HepG2 (cell line): Measurements from ENCODE around the gene PRKG1. TPM values are rescaled to one million over a fixed set of nuclear protein-coding genes. Genes with fewer than 3 reads are reported as not detected.

Experiments
- ATAC-seq: fragments of 200-7000 bp; cut with Tn5 transposase; 3 replicates; pipeline ENCODE4 v1.9.1; 2020; ENCODE audit warnings: mild to moderate bottlenecking, moderate library complexity
- BruUV-seq: library from RNA; stranded (reverse); fragments of 400-500 nt; replicated peaks from 2 replicates; lab custom pipeline; 2021; lab: Mats Ljungman, UMichigan
- CTCF ChIA-PET: fragments of 300-600 bp; formaldehyde crosslinking; extraction: SDS; loops from one replicate; lab custom pipeline; 2021; ENCODE audit warnings: low total read pairs, inconsistent platforms, low intra/inter-chr PET ratio; lab: Yijun Ruan, JAX
- POLR2A ChIA-PET: fragments of 350-600 bp; sonication (Branson Sonifier 250); formaldehyde crosslinking; loops from one replicate; lab custom pipeline; 2020; ENCODE audit warnings: antibody characterized with exemption, inconsistent platforms; lab: Yijun Ruan, JAX
- DNase-seq: peaks from one replicate; pipeline ENCODE4 v3.0.0-alpha.2; 2015; ENCODE audit warnings: low spot score
- FAIRE-seq: peaks from 3 replicates; lab custom pipeline; 2011; peaks lifted over from hg19 to GRCh38; lab: Jason Lieb, UNC
- H2AFZ ChIP-seq: one replicate; pipeline ENCODE4 v1.6.1; 2011; ENCODE audit warnings: low read length, inconsistent platforms
- H3K27ac ChIP-seq: fragments of 300-600 bp; 3 replicates; pipeline ENCODE4 v1.8.0; 2011; ENCODE audit warnings: mixed run types, mild to moderate bottlenecking, mixed read lengths, low read length, inconsistent platforms; ENCODE audit not compliant: insufficient read depth; ENCODE audit errors: extremely low read length
- H3K27me3 ChIP-seq, 2 experiments: fragments of 200-600 bp in 1 of 2; 2 replicates in 1 of 2; 3 replicates in 1 of 2; pipeline versions ENCODE4 v1.6.0 to v1.8.0; 2011; ENCODE audit warnings: low read length in 2 of 2, mild to moderate bottlenecking in 2 of 2, moderate library complexity in 2 of 2, inconsistent platforms in 1 of 2; ENCODE audit not compliant: insufficient read depth in 2 of 2, control insufficient read depth in 1 of 2
- H3K36me3 ChIP-seq, 2 experiments: fragments of 200-600 bp in 1 of 2; replicated peaks in 1 of 2; 2 replicates in 1 of 2; 3 replicates in 1 of 2; pipeline versions ENCODE4 v1.5.1 to v1.8.0; 2011; ENCODE audit warnings: low read length in 2 of 2, inconsistent platforms in 1 of 2; ENCODE audit not compliant: insufficient read depth in 2 of 2, control insufficient read depth in 1 of 2
- H3K4me1 ChIP-seq: 2 replicates; pipeline ENCODE4 v1.5.1; 2012; ENCODE audit warnings: low read length, inconsistent platforms; ENCODE audit not compliant: insufficient read depth
- H3K4me2 ChIP-seq: 2 replicates; pipeline ENCODE4 v1.6.0; 2011; ENCODE audit warnings: low read depth, low read length, inconsistent platforms
- H3K4me3 ChIP-seq, 3 experiments: fragments of 200-600 bp in 1 of 3; sonication (generic), shearing (Covaris generic) in 1 of 3; replicated peaks in 1 of 3; 2 replicates each; pipeline ENCODE4 v1.5.1; 2011 to 2016; ENCODE audit warnings: low read length in 3 of 3, inconsistent platforms in 2 of 3, low read depth in 2 of 3, mild to moderate bottlenecking in 2 of 3, control low read depth in 1 of 3, mixed read lengths in 1 of 3; ENCODE audit not compliant: insufficient read depth in 1 of 3
- H3K79me2 ChIP-seq: one replicate; pipeline ENCODE4 v1.6.1; 2011; ENCODE audit warnings: low read length, inconsistent platforms; ENCODE audit not compliant: insufficient read depth
- H3K9ac ChIP-seq: 2 replicates; pipeline ENCODE4 v1.6.0; 2011; ENCODE audit warnings: mild to moderate bottlenecking, low read depth, low read length, inconsistent platforms; ENCODE audit not compliant: insufficient read depth
- H3K9me3 ChIP-seq: 2 replicates; pipeline ENCODE4 v1.5.1; 2012; ENCODE audit warnings: mild to moderate bottlenecking, low read length
- H4K20me1 ChIP-seq: 2 replicates; pipeline ENCODE4 v1.6.0; 2011; ENCODE audit warnings: inconsistent platforms, mild to moderate bottlenecking, low read length, moderate library complexity; ENCODE audit not compliant: insufficient read depth
- ATF2 ChIP-seq: sonication (generic); formaldehyde crosslinking; IDR thresholded peaks from 2 replicates; pipeline ENCODE4 v1.4.0; 2020; ENCODE audit warnings: missing genetic modification reagents
- FOXA3 ChIP-seq: IDR thresholded peaks from 2 replicates; pipeline ENCODE4 v1.6.1; 2016; ENCODE audit warnings: missing genetic modification reagents, missing compliant biosample characterization
- KAT7 ChIP-seq: IDR thresholded peaks from 2 replicates; pipeline ENCODE4 v1.6.1; 2018; ENCODE audit warnings: borderline replicate concordance, missing compliant biosample characterization
- MTF2 ChIP-seq: sonication (generic); formaldehyde crosslinking; IDR thresholded peaks from 2 replicates; pipeline ENCODE4 v1.5.0; 2020; ENCODE audit warnings: missing genetic modification reagents, borderline replicate concordance
- MZF1 ChIP-seq: sonication (generic); formaldehyde crosslinking; IDR thresholded peaks from 2 replicates; pipeline ENCODE4 v1.8.1; 2023; ENCODE audit warnings: mild to moderate bottlenecking, missing genetic modification reagents, borderline replicate concordance
- PAWR ChIP-seq: sonication (generic); formaldehyde crosslinking; IDR thresholded peaks from 2 replicates; pipeline ENCODE4 v1.4.0; 2020; ENCODE audit warnings: missing genetic modification reagents, mild to moderate bottlenecking, borderline replicate concordance
- PHF5A ChIP-seq: IDR thresholded peaks from one replicate; pipeline ENCODE4 v1.6.1; 2018; ENCODE audit warnings: low read depth, missing genetic modification reagents; ENCODE audit not compliant: unreplicated experiment
- RNF2 ChIP-seq: fragments of 450-650 bp; conservative IDR thresholded peaks from 2 replicates; pipeline ENCODE4 v1.6.1; 2016; ENCODE audit warnings: low read depth
- SUZ12 ChIP-seq: fragments of 150-350 bp; IDR thresholded peaks from 2 replicates; pipeline ENCODE4 v1.6.1; 2014; ENCODE audit warnings: low read depth, low read length
- ZIK1 ChIP-seq: sonication (generic); formaldehyde crosslinking; IDR thresholded peaks from 2 replicates; pipeline ENCODE4 v1.5.0; 2020; ENCODE audit warnings: mild to moderate bottlenecking, low read depth, missing genetic modification reagents, borderline replicate concordance
- ZNF614 ChIP-seq: IDR thresholded peaks from 2 replicates; pipeline ENCODE4 v1.6.1; 2018; ENCODE audit warnings: missing biosample characterization, missing genetic modification reagents, inconsistent platforms, borderline replicate concordance
- ZNF709 ChIP-seq: sonication (generic); formaldehyde crosslinking; IDR thresholded peaks from 2 replicates; pipeline ENCODE4 v1.5.0; 2020; ENCODE audit warnings: mild to moderate bottlenecking, missing genetic modification reagents
- ZNF792 ChIP-seq: IDR thresholded peaks from 2 replicates; pipeline ENCODE4 v1.6.1; 2016
- ZNF800 ChIP-seq: sonication (generic); formaldehyde crosslinking; IDR thresholded peaks from 2 replicates; pipeline ENCODE4 v1.4.0; 2020; ENCODE audit warnings: missing genetic modification reagents
- WGBS: methylation state at CpG from one replicate; pipeline ENCODE4 v1.1.6; 2017; ENCODE audit warnings: low lambda C conversion rate; 5-methylcytosine and 5-hydroxymethylcytosine counted together
- in situ Hi-C: cut with HindIII; loops from 2 replicates; pipeline ENCODE4 v1.10.0; 2017; ENCODE audit warnings: low pct_unique_long_range_greater_than_20kb; ENCODE audit not compliant: extremely low pct_ligation_motif_present
- intact Hi-C: fragments of 100-400 bp; cut with micrococcal nuclease; formaldehyde crosslinking; loops from one replicate; pipeline ENCODE4 v1.10.0; 2022; ENCODE audit not compliant: unreplicated experiment
- polyA plus RNA-seq, 8 experiments: library from polyadenylated mRNA; depleted of rRNA in 3 of 8; stranded (reverse) in 7 of 8; unstranded in 1 of 8; fragments of >200 nt; fragmentation: Illumina TruSeq in 4 of 8; extraction: Trizol in 4 of 8; gene quantifications; 2 replicates each; pipeline versions ENCODE4 v1.2.1 to v1.2.3, GENCODE V29; 2011 to 2016; ENCODE audit warnings: low read depth in 4 of 8, missing spikeins in 1 of 8, mixed read lengths in 1 of 8; ENCODE audit not compliant: insufficient read depth in 1 of 8
- total RNA-seq, 5 experiments: library from RNA; depleted of rRNA; stranded (reverse); fragments of >200 nt; fragmentation: Illumina TruSeq; extraction: Trizol; gene quantifications; 2 replicates each; pipeline ENCODE4 v1.2.3, GENCODE V29; 2016; ENCODE audit warnings: low read depth in 1 of 5
- TF ChIP-seq, protein P1 (sequence below): sonication (generic); formaldehyde crosslinking; IDR thresholded peaks from 2 replicates; pipeline ENCODE4 v1.4.0; 2020; ENCODE audit warnings: mild to moderate bottlenecking, low read depth, missing genetic modification reagents
- TF ChIP-seq, protein P2 (sequence below): sonication (generic); formaldehyde crosslinking; IDR thresholded peaks from 2 replicates; pipeline ENCODE4 v1.8.0; 2023; ENCODE audit warnings: mild to moderate bottlenecking, missing genetic modification reagents
- TF ChIP-seq, protein P3 (sequence below): sonication (generic); formaldehyde crosslinking; IDR thresholded peaks from 2 replicates; pipeline ENCODE4 v1.5.0; 2020; ENCODE audit warnings: missing genetic modification reagents

Gene PRKG1
- total and polyA plus RNA-seq, 2 of the 13 experiments (the other 11 are each of a cell fraction or from before 2014, with no cell fraction given): 0.01 TPM; not detected in 1

DNA sequence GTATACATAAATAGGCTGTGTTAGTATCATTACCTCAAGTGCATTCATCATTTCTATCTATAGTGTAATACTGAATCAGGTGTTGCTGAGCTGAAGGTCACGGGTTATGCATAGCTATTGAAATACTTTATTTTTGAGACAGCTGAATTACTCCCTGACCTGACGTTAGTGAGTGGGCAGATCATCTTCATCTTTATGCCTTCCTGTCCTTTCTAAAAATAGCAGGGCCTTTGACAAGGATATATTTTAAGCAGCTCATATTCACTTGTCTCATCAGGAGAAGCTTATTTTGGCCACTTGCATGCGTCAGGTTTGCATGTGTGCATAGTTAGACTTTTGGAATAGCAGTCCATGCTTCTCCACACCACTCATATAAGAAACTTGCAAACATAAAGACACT, 1176.2 kb downstream of the PRKG1 start (continued):
- no peak for TF ChIP-seq ATF2 (CRISPR knock-in tag)
- TF ChIP-seq, protein P1, sequence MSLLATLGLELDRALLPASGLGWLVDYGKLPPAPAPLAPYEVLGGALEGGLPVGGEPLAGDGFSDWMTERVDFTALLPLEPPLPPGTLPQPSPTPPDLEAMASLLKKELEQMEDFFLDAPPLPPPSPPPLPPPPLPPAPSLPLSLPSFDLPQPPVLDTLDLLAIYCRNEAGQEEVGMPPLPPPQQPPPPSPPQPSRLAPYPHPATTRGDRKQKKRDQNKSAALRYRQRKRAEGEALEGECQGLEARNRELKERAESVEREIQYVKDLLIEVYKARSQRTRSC (CRISPR knock-in tag): no peak
- TF ChIP-seq PHF5A (CRISPR knock-in tag): no peak
- TF ChIP-seq ZNF800 (CRISPR knock-in tag): no peak
- no peak for TF ChIP-seq MZF1 (CRISPR knock-in tag)
- TF ChIP-seq, protein P2, sequence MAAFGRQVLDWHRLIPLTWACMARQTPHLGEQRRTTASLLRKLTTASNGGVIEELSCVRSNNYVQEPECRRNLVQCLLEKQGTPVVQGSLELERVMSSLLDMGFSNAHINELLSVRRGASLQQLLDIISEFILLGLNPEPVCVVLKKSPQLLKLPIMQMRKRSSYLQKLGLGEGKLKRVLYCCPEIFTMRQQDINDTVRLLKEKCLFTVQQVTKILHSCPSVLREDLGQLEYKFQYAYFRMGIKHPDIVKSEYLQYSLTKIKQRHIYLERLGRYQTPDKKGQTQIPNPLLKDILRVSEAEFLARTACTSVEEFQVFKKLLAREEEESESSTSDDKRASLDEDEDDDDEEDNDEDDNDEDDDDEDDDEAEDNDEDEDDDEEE (CRISPR knock-in tag): no peak
- TF ChIP-seq MTF2 (CRISPR knock-in tag): no peak

- Histone ChIP-seq H3K27me3 (no peaks in the 10 kb centered on the region), H3K4me3 (no peak overlapping the region), H2AFZ (no peak overlapping the region), H3K79me2 (no peaks in the 10 kb centered on the region), H3K9ac (no peak overlapping the region), H4K20me1 (no peaks in the 10 kb centered on the region), H3K4me2 (no peak overlapping the region), H3K9me3 (no peaks in the 10 kb centered on the region), H3K27ac (no peak overlapping the region), H3K36me3 (no peaks in the 10 kb centered on the region), H3K4me1 (no peaks in the 10 kb centered on the region)
- FAIRE-seq (no peak), ATAC-seq (no peak), DNase-seq (no peak)
- in situ Hi-C loops (no loop called here), intact Hi-C loops (no loop called here)
- no TSS peak for BruUV-seq
- POLR2A ChIA-PET: no interaction called here
- CTCF ChIA-PET: no interaction called here
- WGBS: 26% methylated on average over 3 of the region's 3 CpGs
- no peak for TF ChIP-seq RNF2
- TF ChIP-seq PAWR (CRISPR knock-in tag): no peak
- no peak for TF ChIP-seq ATF2 (CRISPR knock-in tag)
- TF ChIP-seq ZNF709 (CRISPR knock-in tag): no peak
- no peak for TF ChIP-seq FOXA3
- TF ChIP-seq ZIK1 (CRISPR knock-in tag): no peak
- TF ChIP-seq, protein P3, sequence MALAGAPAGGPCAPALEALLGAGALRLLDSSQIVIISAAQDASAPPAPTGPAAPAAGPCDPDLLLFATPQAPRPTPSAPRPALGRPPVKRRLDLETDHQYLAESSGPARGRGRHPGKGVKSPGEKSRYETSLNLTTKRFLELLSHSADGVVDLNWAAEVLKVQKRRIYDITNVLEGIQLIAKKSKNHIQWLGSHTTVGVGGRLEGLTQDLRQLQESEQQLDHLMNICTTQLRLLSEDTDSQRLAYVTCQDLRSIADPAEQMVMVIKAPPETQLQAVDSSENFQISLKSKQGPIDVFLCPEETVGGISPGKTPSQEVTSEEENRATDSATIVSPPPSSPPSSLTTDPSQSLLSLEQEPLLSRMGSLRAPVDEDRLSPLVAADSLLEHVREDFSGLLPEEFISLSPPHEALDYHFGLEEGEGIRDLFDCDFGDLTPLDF (CRISPR knock-in tag): no peak
- TF ChIP-seq SUZ12: no peak
- no peak for TF ChIP-seq ZNF614 (CRISPR knock-in tag)
- no peak for TF ChIP-seq KAT7 (CRISPR knock-in tag)
- no peak for TF ChIP-seq ZNF792 (CRISPR knock-in tag)
Measured at GRCh38 chr10:52252307-52252706, 1178.0 kb downstream of the PRKG1 start.
